GM23338 (cell line): ENCODE results near the gene ADAP1. TPM values are rescaled to one million over a fixed set of nuclear protein-coding genes. Genes with fewer than 3 reads are reported as not detected.

Experiments
- ATAC-seq: fragments of 200-7000 bp; cut with Tn5 transposase; 3 replicates; pipeline ENCODE4 v1.9.1; 2020
- DNase-seq: peaks from one replicate; pipeline ENCODE4 v3.0.0-alpha.2; 2015; ENCODE audit warnings: low spot score
- H2AFZ ChIP-seq: fragments of 200-600 bp; sonication (generic); 2 replicates; pipeline ENCODE4 v1.8.0; 2016; ENCODE audit warnings: antibody characterized with exemption, mild to moderate bottlenecking, moderate library complexity
- H3F3A ChIP-seq: fragments of 200-600 bp; sonication (generic); replicated peaks from 2 replicates; pipeline ENCODE4 v1.8.0; 2017; ENCODE audit warnings: antibody characterized with exemption, mixed run types, low read depth
- H3K27ac ChIP-seq: fragments of 200-600 bp; sonication (generic); 2 replicates; pipeline ENCODE4 v1.6.1; 2016; ENCODE audit warnings: low read depth
- H3K27me3 ChIP-seq: fragments of 200-600 bp; sonication (generic); 2 replicates; pipeline ENCODE4 v1.8.0; 2016; ENCODE audit warnings: mild to moderate bottlenecking, mixed run types, moderate library complexity; ENCODE audit not compliant: insufficient read depth
- H3K36me3 ChIP-seq: fragments of 200-600 bp; sonication (generic); 2 replicates; pipeline ENCODE4 v1.8.0; 2016; ENCODE audit warnings: mild to moderate bottlenecking; ENCODE audit not compliant: insufficient read depth
- H3K4me1 ChIP-seq: fragments of 200-600 bp; sonication (generic); 2 replicates; pipeline ENCODE4 v1.8.0; 2016; ENCODE audit warnings: mild to moderate bottlenecking, moderate library complexity; ENCODE audit not compliant: insufficient read depth
- H3K4me2 ChIP-seq: fragments of 200-600 bp; sonication (generic); 2 replicates; pipeline ENCODE4 v1.7.1; 2017; ENCODE audit warnings: mixed run types
- H3K4me3 ChIP-seq: fragments of 200-600 bp; sonication (generic); 2 replicates; pipeline ENCODE4 v1.6.1; 2016; ENCODE audit warnings: mixed run types
- H3K79me2 ChIP-seq: fragments of 200-600 bp; sonication (generic); replicated peaks from 2 replicates; pipeline ENCODE4 v1.8.0; 2017; ENCODE audit warnings: mild to moderate bottlenecking; ENCODE audit not compliant: insufficient read depth
- H3K9me2 ChIP-seq: fragments of 200-600 bp; sonication (generic); 2 replicates; pipeline ENCODE4 v1.8.0; 2017; ENCODE audit not compliant: insufficient read depth
- H4K20me1 ChIP-seq: fragments of 200-600 bp; sonication (generic); replicated peaks from 2 replicates; pipeline ENCODE4 v1.8.0; 2017; ENCODE audit warnings: mild to moderate bottlenecking; ENCODE audit not compliant: insufficient read depth
- H3K27ac Mint-ChIP-seq: 2 replicates; pipeline ENCODE4 v1.8.0; 2020; ENCODE audit warnings: inconsistent platforms, mild to moderate bottlenecking, moderate library complexity, mixed read lengths
- H3K27me3 Mint-ChIP-seq: 3 replicates; pipeline ENCODE4 v1.8.0; 2022; ENCODE audit warnings: low read depth, mild to moderate bottlenecking, moderate library complexity, mixed read lengths, inconsistent platforms; ENCODE audit not compliant: insufficient read depth, poor library complexity
- H3K36me3 Mint-ChIP-seq: 3 replicates; pipeline ENCODE4 v1.8.0; 2021; ENCODE audit warnings: low read depth, mild to moderate bottlenecking, inconsistent platforms, moderate library complexity, mixed read lengths
- H3K4me1 Mint-ChIP-seq: 3 replicates; pipeline ENCODE4 v1.8.0; 2020; ENCODE audit warnings: mild to moderate bottlenecking, inconsistent platforms, mixed read lengths
- H3K4me3 Mint-ChIP-seq: 3 replicates; pipeline ENCODE4 v1.8.0; 2021; ENCODE audit warnings: moderate library complexity, mild to moderate bottlenecking, inconsistent platforms, mixed read lengths
- H3K9me3 Mint-ChIP-seq: 3 replicates; pipeline ENCODE4 v1.8.0; 2020; ENCODE audit warnings: moderate library complexity, mild to moderate bottlenecking, inconsistent platforms, mixed read lengths
- CREB1 ChIP-seq: fragments of 250-450 bp; sonication (Bioruptor Pico); IDR thresholded peaks from 2 replicates; pipeline ENCODE4 v1.5.0; 2020; ENCODE audit warnings: low read depth, mild to moderate bottlenecking, moderate library complexity
- ETS1 ChIP-seq: IDR thresholded peaks from 2 replicates; pipeline ENCODE4 v1.6.1; 2016; ENCODE audit warnings: antibody characterized with exemption
- EZH2 ChIP-seq: fragments of 200-600 bp; sonication (generic); IDR thresholded peaks from one replicate; pipeline ENCODE4 v1.8.0; 2017; ENCODE audit warnings: antibody characterized with exemption, mild to moderate bottlenecking, low read depth; ENCODE audit not compliant: unreplicated experiment
- EZH2phosphoT487 ChIP-seq: fragments of 200-600 bp; sonication (generic); IDR thresholded peaks from one replicate; pipeline ENCODE4 v1.8.1; 2018; ENCODE audit warnings: antibody characterized with exemption; ENCODE audit not compliant: unreplicated experiment
- JUNB ChIP-seq: IDR thresholded peaks from one replicate; pipeline ENCODE4 v1.6.1; 2016; ENCODE audit warnings: antibody characterized with exemption; ENCODE audit not compliant: unreplicated experiment
- NANOG ChIP-seq: IDR thresholded peaks from 2 replicates; pipeline ENCODE4 v1.6.1; 2016; ENCODE audit warnings: antibody characterized with exemption, borderline replicate concordance
- POLR2AphosphoS5 ChIP-seq: IDR thresholded peaks from 2 replicates; pipeline ENCODE4 v1.6.1; 2016; ENCODE audit warnings: antibody characterized with exemption, low read depth
- STAT1 ChIP-seq: IDR thresholded peaks from one replicate; pipeline ENCODE4 v1.6.1; 2016; ENCODE audit warnings: antibody characterized with exemption; ENCODE audit not compliant: unreplicated experiment
- ZNF114 ChIP-seq: fragments of 250-450 bp; sonication (Bioruptor Pico); IDR thresholded peaks from 2 replicates; pipeline ENCODE4 v1.5.0; 2020; ENCODE audit warnings: mild to moderate bottlenecking, moderate library complexity
- ZNF331 ChIP-seq: fragments of 250-450 bp; sonication (Bioruptor Pico); IDR thresholded peaks from 2 replicates; pipeline ENCODE4 v1.5.0; 2020; ENCODE audit warnings: low read depth, mild to moderate bottlenecking, moderate library complexity
- polyA plus RNA-seq: library from polyadenylated mRNA; unstranded; fragments of >200 nt; fragmentation: Nextera tagmentation; extraction: Ambion mirVana; gene quantifications from 2 replicates; pipeline ENCODE4 v1.2.1, GENCODE V29; 2016
- total RNA-seq: library from RNA; depleted of rRNA; stranded (reverse); fragments of >200 nt; shearing (Covaris generic); gene quantifications from 2 replicates; pipeline ENCODE4 v1.2.3, GENCODE V29; 2014
- TF ChIP-seq, protein P1 (sequence below): fragments of 250-450 bp; sonication (Bioruptor Pico); IDR thresholded peaks from 2 replicates; pipeline ENCODE4 v1.5.0; 2020; ENCODE audit warnings: mild to moderate bottlenecking, moderate library complexity
- TF ChIP-seq, protein P2 (sequence below), 2 experiments: fragments of 200-600 bp in 1 of 2; sonication (generic) in 1 of 2; conservative IDR thresholded peaks; 2 replicates each; pipeline versions ENCODE4 v1.5.1 to v1.6.1; 2016 to 2017; ENCODE audit warnings: antibody characterized with exemption in 2 of 2, low read depth in 2 of 2, mild to moderate bottlenecking in 2 of 2, moderate library complexity in 1 of 2
- TF ChIP-seq, protein P3 (sequence below): IDR thresholded peaks from one replicate; pipeline ENCODE4 v1.6.1; 2018; ENCODE audit warnings: antibody characterized with exemption; ENCODE audit not compliant: unreplicated experiment

Gene ADAP1
- total and polyA plus RNA-seq, 2 experiments from 2014 or later: 2.2 to 9.6 TPM

GRCh38 chr7:885261-885892 lies 69.1 kb downstream of the ADAP1 start:
- Histone ChIP-seq H4K20me1 (peaks cover 32% of the 10 kb centered on the region), H3K4me3 (no peak overlapping the region), H3K4me1 (no peaks in the 10 kb centered on the region; the same call in 1 of the 2 replicates), H3K36me3 (no peaks in the 10 kb centered on the region), H3K9me2 (no peaks in the 10 kb centered on the region), H2AFZ (no peak overlapping the region), H3K27ac (0 out of 2 replicates have a peak overlapping the region, but pooled peaks have one; percentile 32), H3K27me3 (no peaks in the 10 kb centered on the region), H3K4me2 (no peak overlapping the region), H3K79me2 (peaks cover 90% of the 10 kb centered on the region), H3F3A (no peaks in the 10 kb centered on the region)
- Mint-ChIP-seq H3K27ac (peak overlapping the region; percentile 77), H3K9me3 (no peaks in the 10 kb centered on the region), H3K4me3 (no peak overlapping the region), H3K27me3 (peaks cover 2% of the 10 kb centered on the region), H3K4me1 (peaks cover 15% of the 10 kb centered on the region), H3K36me3 (peaks cover 27% of the 10 kb centered on the region)
- no peak; the same call in 2 of the 3 replicates for ATAC-seq
- TF ChIP-seq, protein P1, sequence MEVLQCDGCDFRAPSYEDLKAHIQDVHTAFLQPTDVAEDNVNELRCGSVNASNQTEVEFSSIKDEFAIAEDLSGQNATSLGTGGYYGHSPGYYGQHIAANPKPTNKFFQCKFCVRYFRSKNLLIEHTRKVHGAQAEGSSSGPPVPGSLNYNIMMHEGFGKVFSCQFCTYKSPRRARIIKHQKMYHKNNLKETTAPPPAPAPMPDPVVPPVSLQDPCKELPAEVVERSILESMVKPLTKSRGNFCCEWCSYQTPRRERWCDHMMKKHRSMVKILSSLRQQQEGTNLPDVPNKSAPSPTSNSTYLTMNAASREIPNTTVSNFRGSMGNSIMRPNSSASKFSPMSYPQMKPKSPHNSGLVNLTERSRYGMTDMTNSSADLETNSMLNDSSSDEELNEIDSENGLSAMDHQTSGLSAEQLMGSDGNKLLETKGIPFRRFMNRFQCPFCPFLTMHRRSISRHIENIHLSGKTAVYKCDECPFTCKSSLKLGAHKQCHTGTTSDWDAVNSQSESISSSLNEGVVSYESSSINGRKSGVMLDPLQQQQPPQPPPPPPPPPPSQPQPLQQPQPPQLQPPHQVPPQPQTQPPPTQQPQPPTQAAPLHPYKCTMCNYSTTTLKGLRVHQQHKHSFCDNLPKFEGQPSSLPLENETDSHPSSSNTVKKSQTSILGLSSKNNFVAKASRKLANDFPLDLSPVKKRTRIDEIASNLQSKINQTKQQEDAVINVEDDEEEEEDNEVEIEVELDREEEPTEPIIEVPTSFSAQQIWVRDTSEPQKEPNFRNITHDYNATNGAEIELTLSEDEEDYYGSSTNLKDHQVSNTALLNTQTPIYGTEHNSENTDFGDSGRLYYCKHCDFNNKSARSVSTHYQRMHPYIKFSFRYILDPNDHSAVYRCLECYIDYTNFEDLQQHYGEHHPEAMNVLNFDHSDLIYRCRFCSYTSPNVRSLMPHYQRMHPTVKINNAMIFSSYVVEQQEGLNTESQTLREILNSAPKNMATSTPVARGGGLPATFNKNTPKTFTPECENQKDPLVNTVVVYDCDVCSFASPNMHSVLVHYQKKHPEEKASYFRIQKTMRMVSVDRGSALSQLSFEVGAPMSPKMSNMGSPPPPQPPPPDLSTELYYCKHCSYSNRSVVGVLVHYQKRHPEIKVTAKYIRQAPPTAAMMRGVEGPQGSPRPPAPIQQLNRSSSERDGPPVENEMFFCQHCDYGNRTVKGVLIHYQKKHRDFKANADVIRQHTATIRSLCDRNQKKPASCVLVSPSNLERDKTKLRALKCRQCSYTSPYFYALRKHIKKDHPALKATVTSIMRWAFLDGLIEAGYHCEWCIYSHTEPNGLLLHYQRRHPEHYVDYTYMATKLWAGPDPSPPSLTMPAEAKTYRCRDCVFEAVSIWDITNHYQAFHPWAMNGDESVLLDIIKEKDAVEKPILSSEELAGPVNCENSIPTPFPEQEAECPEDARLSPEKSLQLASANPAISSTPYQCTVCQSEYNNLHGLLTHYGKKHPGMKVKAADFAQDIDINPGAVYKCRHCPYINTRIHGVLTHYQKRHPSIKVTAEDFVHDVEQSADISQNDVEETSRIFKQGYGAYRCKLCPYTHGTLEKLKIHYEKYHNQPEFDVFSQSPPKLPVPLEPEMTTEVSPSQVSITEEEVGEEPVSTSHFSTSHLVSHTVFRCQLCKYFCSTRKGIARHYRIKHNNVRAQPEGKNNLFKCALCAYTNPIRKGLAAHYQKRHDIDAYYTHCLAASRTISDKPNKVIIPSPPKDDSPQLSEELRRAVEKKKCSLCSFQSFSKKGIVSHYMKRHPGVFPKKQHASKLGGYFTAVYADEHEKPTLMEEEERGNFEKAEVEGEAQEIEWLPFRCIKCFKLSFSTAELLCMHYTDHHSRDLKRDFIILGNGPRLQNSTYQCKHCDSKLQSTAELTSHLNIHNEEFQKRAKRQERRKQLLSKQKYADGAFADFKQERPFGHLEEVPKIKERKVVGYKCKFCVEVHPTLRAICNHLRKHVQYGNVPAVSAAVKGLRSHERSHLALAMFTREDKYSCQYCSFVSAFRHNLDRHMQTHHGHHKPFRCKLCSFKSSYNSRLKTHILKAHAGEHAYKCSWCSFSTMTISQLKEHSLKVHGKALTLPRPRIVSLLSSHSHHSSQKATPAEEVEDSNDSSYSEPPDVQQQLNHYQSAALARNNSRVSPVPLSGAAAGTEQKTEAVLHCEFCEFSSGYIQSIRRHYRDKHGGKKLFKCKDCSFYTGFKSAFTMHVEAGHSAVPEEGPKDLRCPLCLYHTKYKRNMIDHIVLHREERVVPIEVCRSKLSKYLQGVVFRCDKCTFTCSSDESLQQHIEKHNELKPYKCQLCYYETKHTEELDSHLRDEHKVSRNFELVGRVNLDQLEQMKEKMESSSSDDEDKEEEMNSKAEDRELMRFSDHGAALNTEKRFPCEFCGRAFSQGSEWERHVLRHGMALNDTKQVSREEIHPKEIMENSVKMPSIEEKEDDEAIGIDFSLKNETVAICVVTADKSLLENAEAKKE (CRISPR knock-in tag): no peak
- TF ChIP-seq, protein P2, sequence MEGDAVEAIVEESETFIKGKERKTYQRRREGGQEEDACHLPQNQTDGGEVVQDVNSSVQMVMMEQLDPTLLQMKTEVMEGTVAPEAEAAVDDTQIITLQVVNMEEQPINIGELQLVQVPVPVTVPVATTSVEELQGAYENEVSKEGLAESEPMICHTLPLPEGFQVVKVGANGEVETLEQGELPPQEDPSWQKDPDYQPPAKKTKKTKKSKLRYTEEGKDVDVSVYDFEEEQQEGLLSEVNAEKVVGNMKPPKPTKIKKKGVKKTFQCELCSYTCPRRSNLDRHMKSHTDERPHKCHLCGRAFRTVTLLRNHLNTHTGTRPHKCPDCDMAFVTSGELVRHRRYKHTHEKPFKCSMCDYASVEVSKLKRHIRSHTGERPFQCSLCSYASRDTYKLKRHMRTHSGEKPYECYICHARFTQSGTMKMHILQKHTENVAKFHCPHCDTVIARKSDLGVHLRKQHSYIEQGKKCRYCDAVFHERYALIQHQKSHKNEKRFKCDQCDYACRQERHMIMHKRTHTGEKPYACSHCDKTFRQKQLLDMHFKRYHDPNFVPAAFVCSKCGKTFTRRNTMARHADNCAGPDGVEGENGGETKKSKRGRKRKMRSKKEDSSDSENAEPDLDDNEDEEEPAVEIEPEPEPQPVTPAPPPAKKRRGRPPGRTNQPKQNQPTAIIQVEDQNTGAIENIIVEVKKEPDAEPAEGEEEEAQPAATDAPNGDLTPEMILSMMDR (conservative IDR thresholded peaks at IDR 0.05; ENCODE audit: low read depth in 2 of 2): no peak
- TF ChIP-seq ETS1 (no peak), CREB1 (CRISPR knock-in tag) (no peak), STAT1 (no peak), JUNB (no peak), NANOG (no peak), POLR2AphosphoS5 (no peak), ZNF114 (CRISPR knock-in tag) (no peak), EZH2 (no peak), ZNF331 (CRISPR knock-in tag) (no peak), EZH2phosphoT487 (no peak)
- TF ChIP-seq, protein P3, sequence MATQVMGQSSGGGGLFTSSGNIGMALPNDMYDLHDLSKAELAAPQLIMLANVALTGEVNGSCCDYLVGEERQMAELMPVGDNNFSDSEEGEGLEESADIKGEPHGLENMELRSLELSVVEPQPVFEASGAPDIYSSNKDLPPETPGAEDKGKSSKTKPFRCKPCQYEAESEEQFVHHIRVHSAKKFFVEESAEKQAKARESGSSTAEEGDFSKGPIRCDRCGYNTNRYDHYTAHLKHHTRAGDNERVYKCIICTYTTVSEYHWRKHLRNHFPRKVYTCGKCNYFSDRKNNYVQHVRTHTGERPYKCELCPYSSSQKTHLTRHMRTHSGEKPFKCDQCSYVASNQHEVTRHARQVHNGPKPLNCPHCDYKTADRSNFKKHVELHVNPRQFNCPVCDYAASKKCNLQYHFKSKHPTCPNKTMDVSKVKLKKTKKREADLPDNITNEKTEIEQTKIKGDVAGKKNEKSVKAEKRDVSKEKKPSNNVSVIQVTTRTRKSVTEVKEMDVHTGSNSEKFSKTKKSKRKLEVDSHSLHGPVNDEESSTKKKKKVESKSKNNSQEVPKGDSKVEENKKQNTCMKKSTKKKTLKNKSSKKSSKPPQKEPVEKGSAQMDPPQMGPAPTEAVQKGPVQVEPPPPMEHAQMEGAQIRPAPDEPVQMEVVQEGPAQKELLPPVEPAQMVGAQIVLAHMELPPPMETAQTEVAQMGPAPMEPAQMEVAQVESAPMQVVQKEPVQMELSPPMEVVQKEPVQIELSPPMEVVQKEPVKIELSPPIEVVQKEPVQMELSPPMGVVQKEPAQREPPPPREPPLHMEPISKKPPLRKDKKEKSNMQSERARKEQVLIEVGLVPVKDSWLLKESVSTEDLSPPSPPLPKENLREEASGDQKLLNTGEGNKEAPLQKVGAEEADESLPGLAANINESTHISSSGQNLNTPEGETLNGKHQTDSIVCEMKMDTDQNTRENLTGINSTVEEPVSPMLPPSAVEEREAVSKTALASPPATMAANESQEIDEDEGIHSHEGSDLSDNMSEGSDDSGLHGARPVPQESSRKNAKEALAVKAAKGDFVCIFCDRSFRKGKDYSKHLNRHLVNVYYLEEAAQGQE: no peak
- no peak for DNase-seq
